GM19193 (cell line): Measurements from ENCODE around the gene ACAT2.

Source experiments
- POLR2A ChIP-seq: IDR thresholded peaks from 4 replicates; pipeline ENCODE4 v1.6.1; 2011; ENCODE audit not compliant: insufficient read depth, insufficient read length; ENCODE audit errors: extremely low read depth

ACAT2 gene

DNA sequence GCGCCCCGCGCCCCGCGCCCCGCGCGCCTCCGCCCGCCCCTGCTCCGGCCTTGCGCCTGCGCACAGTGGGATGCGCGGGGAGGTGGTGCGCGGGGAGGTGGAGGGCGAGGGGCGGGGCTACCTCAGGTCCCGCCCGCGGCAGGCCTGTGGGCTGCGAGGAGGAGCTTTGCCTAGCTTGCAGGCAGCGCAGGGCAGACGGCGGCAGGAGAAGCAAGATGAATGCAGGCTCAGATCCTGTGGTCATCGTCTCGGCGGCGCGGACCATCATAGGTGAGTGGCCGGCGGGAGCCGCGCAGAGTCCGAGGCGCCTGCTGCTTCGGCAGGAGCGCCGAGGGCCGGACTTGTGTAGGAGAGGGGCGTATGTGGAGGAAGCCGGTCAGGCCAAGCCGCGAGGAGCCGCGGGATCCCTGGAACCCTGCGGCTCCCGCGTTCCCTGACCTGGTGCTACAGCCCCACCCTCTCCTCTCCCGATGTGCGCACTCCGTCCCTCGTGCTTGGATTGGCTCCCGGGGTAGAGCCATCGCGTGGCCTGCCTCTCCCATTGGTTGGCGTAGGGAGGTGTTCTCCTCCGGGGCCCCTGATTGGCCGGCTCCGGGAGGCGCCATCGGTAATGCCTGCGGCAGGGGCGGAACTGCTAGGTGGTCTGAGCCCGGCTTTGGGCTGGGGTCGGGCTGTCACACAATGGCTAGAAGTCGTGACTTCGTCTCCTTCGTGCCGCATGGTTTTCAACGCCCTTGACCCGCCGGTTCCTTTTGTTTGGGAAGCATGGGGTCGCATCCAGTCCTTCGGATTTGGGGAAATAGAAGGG lies at the start of gene ACAT2:
ACAT2 (plus strand) TSS at position 173 of the 808 bp plus-strand sequence; CDS start at position 216, 43 bp downstream.
- TF ChIP-seq POLR2A, result peak; percentile 69

DNA sequence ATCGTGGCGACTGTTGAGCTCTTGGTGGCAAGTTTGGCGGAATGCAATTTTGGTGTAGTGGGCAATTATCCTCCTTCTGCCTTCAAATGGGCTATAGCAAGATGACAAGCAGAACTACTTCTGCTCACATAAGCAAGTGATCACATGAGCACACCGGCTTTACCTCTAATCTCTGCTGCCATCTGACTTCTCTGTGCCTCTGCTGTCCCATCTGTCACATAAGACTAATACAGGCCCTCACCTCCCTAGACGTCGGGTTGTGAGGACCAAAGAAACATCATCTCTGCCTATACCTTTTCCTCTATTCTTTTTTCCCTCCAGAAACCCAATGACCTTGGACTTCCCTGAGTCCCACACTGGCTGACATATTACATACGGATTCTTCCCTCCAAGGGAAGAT lies 47.9 kb upstream of the ACAT2 start:
- TF ChIP-seq POLR2A, result no peak

DNA sequence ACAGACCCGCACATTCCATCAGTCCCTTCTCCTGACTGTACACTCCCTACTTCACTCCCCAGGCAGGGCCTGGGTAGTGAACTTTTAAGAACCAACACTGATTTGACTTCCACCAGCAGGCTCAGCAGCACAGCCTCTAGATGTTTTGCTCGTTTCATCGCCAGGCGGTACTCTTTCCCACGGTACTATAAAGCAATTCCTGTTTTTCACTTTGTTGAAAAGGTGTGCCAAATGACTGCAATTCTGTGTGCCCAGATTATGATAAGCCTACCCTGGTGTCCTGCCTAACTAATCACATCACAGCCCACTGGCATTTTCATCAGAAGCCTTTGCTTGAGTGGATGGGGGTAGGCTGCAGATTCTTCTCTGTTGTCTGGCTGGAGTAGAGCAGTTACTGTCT lies 47.4 kb upstream of the ACAT2 start:
- TF ChIP-seq POLR2A, result no peak

DNA sequence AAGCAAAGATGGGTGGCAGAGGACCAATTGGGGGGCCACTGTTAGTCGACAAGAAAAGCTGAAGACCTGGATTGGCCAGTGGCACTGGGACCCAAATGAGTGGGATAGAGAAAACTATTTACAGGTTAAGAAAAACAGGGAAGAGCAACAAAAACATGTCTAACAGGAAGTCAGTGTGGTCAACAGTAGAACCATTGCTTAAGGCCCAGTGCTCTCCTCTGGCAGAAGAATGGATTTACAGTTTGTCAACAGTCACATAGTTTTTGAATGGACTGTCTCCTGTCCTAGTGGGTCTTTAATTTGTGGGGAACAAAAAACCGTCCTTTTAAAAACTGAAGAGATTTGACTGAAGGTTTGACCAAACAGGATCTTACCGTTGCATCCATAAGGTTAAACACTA lies 46.7 kb upstream of the ACAT2 start:
- no peak for TF ChIP-seq POLR2A

DNA sequence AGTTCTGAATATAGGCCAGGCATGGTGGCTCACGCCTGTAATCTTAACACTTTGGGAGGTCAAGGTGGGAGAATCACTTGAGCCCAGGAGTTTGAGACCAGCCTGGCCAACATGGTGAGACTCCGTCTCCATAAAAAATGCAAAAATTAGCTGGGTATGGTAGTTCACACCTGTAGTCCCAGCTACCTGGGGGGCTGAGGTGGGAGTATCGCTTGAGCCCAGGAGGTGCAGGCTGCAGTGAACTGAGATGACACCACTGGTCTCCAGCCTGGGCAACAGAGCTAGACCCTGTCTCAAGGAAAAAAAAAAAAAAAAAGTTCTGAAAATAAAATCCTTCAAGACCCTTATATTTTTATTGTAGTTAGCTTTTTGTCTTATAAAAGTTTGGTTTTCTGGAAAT lies 46.2 kb upstream of the ACAT2 start:
- TF ChIP-seq POLR2A, result no peak

DNA sequence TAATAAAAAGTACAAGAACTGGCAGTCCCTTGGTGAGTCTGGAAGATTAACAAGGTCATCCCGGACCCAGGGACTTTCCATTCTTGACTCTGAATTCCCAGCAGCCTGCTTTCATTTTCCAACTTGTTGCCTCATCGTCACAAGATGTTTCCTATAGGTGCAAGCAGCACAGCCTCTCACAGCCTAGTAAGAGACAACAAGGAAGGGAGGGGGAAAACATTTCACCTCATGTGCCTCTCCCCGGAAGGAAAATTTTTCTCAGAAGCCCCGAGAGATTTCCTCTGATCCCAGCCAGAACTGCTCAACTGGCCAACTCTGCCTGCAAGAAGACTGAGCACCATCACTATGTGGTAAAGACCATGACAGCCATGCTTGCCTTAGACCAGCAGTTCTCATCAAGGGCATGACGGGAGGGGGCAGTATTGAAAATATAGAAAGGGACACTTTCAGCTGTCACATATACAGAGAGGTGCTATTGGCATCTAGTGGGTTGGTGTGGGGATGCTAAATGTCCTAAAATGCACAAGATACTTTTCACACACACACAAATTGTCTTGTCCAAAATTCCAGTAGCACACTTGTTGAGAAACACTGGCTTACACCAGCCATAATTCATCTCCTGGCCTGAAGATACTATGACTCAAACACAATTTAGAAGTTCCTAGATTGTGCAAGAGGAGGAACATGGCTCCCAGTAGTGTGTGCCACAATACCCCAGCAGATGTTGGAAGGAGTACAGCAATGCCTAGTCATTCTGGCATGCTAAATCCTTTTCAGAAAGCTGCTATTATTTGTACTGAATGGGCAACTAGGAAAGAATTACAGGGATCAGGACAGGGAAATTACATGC lies 45.4 kb upstream of the ACAT2 start:
- no peak for TF ChIP-seq POLR2A

DNA sequence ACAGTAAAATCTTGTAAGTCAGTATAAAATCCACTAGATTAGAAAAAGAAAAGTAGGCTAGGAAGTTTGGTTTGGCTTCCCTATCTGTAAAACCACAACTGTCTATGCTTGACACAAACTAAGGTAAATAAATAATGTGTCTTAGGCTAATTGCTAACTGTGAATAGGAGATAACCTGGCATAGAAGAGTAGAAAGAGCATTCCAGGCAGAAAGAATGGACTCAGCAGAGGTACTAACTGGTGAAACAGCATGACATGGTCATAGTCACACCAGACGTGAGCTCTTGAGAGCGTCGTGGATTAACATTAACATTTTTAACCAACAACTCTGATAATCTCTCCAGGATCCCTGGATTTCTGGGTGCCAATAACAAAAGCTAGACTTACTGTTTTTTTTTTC lies 43.2 kb upstream of the ACAT2 start:
- no peak for TF ChIP-seq POLR2A

DNA sequence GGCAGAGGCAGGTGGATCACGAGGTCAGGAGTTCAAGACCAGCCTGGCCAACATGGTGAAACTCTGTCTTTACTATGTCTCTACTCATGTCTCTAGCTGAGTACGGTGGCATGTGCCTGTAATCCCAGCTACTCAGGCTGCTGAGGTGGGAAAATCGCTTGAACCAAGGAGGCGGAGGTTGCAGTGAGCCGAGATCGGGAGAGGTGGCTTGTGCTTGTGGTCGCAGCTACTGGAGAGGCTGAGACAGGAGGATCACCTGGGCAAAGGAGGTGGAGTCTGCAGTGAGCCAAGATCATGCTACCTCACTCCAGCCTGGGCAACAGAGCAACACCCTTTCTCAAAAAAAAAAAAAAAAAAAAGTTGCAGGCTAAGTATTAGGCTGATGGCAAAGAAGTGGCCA lies 42.6 kb upstream of the ACAT2 start:
- no peak for TF ChIP-seq POLR2A

DNA sequence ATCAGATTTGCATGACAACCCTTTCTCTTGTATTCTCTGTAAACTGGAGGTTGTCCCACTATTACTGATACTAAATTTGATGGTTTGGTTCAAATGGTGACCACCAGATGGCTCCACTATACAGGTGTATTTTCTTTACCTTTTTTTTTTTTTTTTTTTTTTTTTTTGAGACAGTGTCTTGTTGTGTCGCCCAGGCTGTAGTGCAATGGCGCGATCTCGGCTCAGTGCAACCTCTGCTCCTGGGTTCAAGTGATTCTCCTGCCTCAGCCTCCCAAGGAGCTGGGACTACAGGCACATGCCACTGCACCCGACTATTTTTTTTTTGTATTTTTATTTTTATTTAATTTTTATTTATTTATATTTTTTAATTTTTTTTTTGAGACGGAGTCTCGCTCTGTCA lies 41.1 kb upstream of the ACAT2 start:
- TF ChIP-seq POLR2A, result no peak

DNA sequence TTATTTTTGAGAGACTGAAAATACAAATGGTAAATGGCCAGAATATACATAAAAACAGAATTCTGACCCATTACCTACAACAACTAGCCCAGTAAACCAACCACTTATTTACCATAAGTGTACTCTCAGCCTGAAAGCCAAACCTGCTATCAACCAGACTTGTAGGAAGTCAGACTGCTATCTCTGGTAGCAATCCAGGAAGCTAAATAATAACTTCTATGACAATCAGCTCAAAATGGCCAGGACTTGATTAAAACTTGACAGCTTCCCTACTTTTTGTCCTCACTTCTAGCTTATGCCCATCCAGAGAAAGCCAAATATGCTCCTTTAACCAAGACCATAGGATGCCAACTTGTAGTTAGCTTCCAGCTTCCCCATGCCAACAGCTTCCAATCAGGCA lies 39.2 kb upstream of the ACAT2 start:
- TF ChIP-seq POLR2A, result no peak

DNA sequence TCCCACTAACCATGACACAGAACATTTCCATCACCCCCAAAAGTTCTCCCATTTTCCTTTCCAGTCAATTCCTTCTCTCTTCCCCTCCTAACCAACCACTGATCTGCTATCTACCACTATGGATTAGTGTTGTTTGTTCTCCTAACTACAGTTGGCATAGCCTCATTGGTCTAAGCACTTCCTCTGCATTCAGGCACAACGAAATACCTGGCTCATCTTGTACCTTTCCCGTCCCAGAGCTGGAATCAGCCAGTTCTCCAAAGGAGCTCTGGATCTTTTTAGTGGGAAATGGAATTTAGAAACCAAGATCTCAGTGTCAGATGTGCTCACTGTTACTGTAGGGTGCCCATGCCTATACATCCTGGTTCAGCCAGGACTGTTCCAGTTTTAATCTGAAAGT lies 38.6 kb upstream of the ACAT2 start:
- TF ChIP-seq POLR2A, result no peak

DNA sequence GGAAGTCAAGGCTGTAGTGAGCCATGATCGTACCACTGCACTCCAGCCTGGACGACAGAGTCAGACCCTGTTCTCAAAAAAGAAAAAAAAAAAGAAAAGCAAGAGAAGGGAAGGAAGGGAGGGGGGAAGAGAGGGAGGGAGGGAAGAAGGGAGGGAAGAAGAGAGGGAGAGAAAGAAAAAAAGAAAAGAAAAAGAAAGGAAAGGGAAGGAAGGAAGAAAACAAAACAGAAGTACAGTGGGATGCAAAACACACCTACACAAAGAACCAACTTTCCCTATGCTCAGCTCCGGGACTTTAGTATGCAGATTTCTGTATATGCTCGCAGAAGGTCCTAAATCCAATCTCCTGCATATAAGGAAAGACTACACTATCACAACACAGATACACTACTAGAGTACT lies 37.1 kb upstream of the ACAT2 start:
- TF ChIP-seq POLR2A, result no peak

DNA sequence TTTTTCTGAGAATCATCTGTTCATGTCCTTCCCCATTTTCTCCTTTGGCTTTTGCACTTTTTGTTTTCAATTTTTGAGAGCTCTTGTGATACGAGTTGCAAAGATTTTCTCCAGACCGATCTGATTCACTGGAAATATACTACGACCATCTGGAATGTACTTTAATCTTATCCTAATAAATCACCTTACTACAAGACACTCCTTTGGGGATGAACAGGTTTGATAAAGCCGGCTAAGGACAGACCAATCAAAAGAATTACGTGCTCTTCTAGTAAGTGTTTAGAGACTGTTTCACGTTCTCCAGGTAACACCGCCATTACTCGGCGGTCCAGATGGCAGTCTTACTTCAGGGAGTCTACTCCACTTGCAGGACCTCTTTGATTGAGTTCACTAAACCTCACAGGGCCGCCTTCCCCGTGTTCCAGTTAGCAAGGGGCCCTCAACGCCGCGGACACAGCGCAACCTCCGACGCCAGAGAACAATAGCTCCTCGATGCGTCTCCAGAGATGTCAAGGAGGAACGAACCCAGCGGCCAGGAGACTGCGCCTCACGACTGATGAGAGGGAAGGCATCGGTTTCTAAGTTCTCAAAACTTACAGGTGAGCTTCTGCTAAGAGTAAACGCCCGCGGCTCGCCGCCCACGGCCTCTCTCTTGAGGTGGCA lies 35.5 kb upstream of the ACAT2 start:
- TF ChIP-seq POLR2A, result no peak

DNA sequence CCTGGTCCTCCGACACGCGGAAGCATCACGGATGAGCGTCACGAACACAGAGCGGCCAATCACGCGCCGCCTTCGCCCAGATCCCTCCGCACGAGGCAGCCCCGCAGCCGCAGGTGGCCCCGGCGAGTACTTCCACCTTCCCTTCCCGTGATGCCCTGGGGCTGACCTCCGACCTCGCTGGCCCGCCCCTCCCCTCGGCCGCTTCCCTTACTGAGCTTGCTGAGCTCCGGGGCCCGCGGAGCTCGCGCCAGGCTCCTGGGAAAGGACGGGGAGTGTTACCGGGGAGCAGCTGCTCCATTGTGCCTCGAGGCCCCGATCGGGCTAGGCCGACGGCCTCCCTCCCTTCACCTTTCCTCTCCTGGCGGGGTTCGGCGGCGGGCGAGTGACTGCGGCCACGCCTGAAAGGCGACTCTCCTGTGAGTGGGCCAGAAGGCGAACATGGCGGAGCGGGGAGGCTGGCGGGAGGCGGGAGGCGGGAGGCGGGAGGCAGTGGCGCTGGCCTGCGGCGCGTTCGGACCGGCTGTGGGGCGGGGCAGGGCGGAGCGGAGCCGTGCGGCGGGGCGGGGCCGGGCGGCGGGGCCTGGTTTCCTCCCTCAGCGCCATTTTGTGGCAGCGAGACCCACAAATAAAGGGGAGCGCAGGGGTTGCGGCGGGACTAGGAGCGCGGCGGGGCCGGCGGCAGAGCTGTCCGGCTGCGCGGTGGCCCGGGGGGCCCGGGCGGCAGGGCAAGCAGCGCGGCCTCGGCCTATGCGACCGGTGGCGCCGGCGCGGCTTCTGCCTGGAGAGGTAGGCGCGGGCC lies 34.7 kb upstream of the ACAT2 start, which contains the start of gene WTAP:
WTAP (plus strand) TSS at position 589 of the 799 bp plus-strand sequence. CDS start 8,760 bp downstream, outside the sequence.
- peak; percentile 97 for TF ChIP-seq POLR2A
